Stimulated activated CD8-positive, alpha-beta memory T cell treated with anti-CD3 and anti-CD28 coated beads, Interleukin-7, amount 100 ng/mL, for 24 hours (primary cell): ENCODE results near the gene MAPK8.

Experiments used
- DNase-seq: peaks from one replicate; pipeline ENCODE4 v3.0.0-alpha.2; 2020; ENCODE audit warnings: low read depth

Gene MAPK8

DNA sequence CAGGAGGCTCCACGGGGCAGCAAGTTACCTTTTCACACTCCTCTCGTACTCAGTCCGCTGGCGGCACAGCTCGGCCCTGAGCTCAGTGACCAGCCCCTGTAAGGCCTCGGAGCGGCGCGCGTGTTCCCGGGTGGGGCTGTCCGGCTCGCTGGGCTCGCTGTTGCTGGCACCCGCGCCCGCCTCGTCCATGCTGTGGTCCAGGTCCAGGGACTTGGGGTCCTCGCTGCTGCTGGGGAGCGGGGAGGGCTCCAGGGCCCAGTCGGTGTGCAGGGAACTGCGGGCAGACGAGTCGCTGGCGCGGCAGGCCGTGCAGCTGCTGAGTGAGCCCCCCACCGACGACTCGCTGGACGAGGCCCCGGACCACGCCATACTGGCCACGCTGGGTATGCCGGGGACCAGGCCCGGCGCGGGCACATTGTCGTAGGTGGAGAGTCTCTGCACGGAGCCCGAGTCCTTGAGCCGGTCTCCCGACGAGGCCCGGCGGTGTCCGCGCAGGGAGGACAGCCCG lies 143.8 kb downstream of the MAPK8 start:
- no peak for DNase-seq

GRCh38 chr10:48450741-48451466 lies 144.4 kb downstream of the MAPK8 start:
- no peak for DNase-seq

GRCh38 chr10:48451969-48452878 lies 145.7 kb downstream of the MAPK8 start:
- no peak for DNase-seq

DNA sequence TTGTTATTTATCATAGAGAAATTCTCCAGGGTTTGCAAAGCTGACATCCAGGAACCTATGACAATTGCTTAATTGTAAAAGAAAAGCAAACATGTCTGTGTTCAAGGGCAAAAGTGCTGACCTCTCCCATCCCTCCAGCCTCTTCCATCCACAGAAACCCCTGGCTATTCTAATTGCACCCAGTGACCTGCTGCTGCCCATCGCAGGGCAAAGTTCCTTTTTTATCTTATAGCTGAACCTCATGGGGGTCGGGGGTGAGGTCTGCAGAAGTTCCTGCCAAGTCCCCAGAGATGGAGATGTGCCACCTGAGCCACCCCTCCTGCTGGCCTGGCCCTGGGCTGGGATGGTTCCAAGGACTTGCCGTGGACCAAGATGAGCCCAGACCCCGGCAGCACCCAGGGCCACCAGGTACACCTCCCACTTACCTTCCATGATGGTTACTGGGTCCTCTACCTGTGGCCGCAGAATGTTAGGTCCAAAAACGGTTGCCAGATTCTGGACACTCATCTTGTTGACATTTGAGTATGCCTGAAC lies 146.5 kb downstream of the MAPK8 start:
- DNase-seq: no peak

DNA sequence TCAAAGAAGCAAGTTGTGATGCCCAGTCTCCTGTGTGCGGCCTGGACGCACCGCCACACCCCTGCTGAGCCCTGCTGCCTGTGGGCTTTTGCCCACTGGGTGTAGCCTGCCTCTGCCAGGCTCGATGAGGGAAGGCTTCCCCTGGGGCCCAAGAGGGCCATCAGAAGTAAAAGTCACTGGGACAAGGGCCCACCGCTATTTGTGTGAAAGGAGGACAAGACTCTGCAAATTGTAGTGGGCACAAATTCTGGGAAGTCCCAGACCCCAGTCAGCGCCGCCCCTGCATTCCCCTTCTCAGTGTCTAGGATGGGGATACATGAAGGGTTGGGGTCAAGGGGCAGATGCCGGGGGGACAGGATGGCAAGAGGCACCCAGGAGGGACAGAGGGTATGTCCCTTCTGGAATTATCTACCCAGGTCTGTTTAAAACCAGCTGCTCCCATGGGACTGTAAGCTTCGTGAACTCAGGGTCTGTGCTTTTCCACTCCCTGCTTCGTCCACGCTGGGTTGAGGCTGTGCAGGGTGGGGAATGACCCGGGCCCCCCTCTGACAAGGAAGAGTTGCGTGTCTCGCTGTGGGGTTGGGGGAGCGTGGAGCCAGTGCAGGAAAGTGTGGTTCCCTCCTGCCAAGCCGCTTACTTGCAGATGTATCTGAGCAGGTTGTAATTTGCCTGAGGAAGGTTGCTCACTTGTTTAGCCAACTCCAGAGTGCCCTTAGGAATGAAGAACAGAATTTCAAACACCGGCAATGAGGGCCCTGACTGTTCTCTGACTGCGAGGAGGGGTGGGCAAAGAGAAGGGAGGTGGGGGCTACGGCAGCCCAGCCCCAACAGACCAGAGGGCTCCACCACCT lies 147.2 kb downstream of the MAPK8 start:
- DNase-seq: no peak

DNA sequence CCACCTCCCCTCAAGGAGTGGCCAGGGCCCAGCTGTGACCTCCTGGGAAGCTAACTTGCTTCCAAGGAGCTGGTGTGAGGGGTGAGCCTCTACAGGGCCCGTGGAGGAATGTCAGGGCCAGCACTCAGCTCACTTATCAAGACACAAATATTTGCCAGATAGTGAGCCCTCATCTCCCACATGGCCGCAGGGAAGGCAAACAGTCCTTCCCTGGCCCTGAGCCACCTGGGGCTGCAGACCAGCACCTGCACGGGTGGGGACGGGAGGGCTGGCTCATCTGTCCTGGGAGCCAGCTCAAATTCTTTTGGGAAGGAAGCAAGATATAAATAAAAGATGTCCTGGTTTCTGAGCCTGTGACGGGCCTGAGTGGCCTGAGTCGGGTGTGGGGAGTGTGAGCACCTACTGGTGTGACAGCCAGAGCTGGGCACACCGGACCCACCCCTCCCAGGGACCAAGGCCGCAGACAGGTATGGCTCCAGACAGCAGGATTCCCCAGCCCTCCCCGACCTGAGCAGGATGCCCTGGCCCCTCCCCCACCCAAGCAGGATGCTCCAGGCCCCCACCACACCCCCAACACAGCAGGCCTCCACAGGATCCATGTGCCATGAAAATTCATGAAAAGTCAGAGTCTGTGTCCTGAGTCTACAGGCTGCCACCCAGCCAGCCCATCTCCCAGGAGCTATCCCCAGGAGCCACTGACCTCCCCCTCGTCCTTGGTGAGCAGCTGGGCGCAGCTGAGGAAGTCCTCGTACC lies 148.0 kb downstream of the MAPK8 start:
- no peak for DNase-seq

DNA sequence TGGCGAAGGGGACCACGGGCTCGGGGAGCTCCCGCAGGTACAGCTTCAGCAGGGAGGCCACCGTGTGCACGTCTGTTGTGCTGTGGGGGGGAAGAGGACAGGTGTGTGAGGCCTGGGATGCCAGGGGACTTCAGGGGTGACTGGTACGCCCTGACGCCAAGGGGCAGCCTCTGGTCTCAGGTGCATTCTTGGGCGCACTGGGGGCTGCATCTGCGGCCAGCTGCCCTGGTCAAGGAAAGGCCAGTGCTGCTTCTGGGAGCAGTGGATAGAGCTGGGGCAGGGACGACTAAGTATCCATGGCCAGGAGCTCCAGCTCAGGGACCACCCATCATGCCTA lies 148.5 kb downstream of the MAPK8 start:
- no peak for DNase-seq

DNA sequence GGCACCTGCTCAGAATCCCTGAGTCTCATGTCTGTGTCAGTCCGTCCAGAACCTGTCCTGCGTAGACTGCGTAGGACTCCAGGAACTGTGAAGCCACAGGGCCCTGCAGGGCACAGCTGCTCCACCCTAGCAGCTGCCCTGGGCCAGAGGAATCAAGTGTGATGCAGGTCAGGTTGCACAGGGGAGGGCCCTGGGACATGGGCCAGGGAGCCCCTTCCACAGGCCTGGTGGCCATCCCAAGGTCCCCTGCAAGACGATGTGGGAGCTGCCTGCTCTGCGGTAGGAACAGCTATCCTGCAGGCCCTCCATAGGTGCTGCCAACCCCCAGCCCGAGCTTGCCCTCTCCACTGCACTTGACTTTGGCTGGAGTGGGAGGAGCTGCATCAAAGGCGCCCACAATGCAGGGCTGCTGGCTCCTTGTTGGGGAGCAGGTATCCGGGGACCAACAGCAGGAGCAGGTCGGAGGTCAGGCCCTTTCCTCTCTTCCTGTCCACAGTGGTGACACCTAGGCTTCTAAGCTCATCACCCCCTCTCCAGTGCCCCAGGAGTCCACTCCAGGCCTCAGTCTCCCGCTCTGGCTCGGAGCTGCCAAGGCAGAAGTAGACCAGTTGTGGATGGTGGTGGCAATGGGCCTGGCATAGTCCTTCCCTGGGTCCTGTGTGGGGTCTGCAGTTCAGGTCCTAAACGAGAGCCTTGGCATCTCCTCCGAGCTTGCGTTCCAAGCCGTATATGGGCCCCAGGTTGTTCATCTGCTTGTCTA lies 149.1 kb downstream of the MAPK8 start:
- no peak for DNase-seq

DNA sequence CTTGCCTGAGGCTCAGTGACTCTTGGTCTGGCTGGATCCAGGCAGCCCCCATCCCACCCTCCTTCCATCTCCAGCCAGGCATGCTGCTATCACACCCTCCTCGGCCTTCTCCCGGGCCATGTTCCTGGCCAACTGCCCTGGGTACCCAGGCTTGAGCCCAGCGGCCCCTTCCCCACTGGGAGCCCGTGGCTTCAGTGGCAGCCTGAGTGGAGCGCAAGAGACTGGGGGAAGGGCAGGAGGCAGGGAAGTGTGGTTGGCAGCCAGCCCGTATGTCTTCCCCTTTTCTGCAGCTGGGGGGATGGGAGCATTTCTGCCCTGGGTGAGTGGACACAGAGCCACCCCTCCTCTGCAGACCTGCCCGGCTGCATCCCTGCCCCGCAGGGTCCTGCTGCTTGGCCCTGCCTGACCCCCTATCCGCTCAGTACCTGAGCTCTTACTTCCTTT lies 149.9 kb downstream of the MAPK8 start:
- DNase-seq: no peak

GRCh38 chr10:48456808-48457761 lies 150.6 kb downstream of the MAPK8 start:
- DNase-seq: no peak

DNA sequence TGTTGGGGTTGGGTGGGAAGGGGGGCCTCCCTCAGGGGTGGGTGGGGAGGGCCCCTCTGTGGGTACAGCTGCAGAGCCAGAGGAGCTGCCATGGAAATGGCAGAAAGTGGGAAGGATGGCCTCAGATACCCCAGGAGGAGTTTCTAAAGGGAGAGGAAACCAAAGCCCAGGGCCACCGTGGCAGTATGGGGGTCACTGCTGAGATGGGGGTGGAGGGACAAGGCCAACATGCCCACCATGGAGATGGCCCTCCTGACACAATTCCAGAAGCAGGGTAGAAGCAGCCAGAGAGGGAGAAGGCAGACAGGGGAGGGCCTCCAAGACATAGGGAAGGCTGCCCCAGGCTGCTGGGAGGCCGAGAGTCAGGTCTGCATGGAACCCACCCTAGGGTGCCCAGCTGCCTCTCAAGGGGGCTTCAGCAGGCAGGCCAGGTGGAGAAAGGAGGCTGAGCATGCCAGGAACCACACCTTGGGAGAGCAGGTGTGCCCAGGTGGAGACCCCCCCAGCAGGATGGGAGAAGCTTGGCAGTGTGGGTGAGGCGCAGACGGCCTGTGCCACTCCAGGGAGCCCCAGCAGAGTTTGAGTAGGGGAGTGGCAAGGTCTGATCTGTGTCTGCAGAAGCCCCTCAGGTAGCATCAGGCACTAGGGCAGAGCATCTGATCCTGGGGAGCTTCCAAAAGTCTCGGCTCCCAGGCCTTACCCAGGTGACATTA lies 151.6 kb downstream of the MAPK8 start:
- DNase-seq: no peak

DNA sequence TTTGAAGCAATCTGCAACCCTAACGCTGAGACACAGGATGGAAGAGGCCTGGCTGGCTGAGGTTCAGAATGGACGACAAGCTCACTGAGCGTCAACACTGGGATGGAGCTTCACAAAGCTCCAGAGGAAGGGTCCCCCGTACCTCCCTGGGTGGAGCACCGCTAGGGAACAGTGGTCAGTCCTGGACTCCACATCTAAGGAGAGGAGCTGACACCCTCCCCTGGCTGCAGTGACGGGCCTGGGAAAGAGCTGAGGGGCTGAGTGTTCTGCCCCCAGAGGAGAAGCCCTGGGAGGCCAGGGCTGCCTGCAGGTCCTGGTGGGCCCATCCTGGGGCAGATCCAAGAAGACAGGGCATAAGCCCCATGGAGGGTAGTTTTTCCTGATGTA lies 152.2 kb downstream of the MAPK8 start:
- DNase-seq: no peak

DNA sequence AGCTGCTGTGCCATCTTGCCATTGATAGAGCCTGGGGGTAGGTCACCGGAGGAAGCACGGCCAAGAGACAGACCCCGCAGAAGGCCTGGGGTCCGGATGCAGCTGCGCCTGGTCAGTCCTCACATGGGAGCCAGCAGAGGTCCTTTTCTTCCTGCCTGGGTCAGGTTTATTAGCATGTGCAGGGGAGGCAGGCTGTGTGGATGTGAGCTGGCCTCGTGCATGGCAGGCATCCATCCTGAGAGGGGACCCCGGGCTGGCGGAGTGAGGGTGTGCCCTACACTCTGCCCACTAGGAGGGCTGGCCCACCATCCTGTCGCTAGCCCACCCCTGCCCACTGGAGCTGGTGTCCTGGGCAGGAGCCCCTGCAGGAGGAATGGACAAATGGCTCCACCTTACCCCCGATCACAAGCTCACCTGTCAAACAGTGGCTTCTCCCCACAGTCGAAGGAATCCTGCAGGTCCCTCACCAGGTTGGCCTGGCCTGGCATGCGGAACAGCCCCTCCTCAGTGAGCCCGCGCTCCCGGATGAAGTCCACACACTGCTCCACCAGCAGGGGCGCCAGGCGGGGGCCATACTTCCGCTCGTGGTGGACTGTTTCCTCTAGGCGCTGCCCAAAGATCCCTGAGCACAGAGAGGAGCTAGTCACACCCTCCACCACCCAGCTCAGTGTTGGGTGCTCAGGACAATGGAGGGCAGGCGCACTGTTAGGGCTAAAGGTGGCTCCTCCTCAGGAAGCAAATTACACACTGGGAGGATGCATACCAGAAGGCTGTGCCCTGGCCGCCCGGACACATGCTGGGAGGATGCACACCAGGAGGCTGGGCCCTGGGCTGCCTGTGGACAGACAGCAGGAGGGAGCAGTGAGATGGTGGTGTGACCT lies 153.0 kb downstream of the MAPK8 start:
- DNase-seq: no peak

GRCh38 chr10:48460182-48460581 lies 153.7 kb downstream of the MAPK8 start:
- DNase-seq: no peak

DNA sequence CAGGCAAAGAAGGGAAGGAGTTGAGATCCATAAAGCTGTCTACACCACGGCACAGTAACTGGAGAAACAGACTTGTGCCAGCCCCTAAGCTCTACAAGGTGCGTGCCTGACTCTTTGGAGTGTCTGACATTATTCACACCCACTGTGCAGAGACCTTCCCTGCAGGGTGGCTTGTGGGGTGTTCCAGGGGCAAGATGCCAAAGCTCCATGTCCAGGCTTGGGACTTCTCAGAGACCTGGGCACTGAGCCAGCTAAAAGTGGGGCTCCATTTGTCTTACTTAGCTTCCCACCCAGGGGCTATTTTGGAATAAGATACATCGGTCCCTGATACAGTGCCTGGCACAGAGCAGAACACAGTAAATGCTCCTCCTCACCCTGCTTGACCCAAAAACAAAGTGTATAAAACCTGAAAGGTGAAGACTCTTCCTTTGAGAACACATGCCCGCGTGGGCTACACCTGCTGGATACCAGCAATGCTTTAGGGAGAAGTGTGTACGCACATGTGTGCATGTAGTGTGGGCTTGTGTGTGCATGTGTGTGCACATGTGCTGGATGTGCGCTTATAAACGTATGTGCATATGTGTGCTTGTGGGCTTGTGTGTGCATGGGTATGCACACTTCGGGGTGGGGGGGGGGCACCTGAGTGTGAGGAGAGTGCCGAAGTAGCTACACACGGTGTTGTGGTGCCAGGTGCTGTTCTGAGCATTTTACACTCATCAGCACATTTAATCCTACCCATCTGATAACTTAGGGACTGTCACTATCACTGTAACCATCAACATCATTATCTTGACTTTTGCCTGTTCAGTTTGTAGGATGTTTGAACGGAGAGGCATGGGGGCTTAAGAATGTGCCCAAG lies 155.4 kb downstream of the MAPK8 start:
- no peak for DNase-seq

GRCh38 chr10:48462482-48463020 lies 156.1 kb downstream of the MAPK8 start:
- DNase-seq: no peak
